ENCODE data around the gene UFSP2. TPM values are rescaled to one million over a fixed set of nuclear protein-coding genes. Genes with fewer than 3 reads are reported as not detected.

UFSP2 gene
- total and polyA plus RNA-seq, 8 donors, result 10.1 to 23.4 (median 19.3) TPM

- peak; percentile 85 to 92 (median 91) for ATAC-seq
- WGBS, 2 donors, result 13 to 20% methylated on average over 4 of the region's 4 CpGs
- intact Hi-C loops (cut with DNase I), result no loop called here
- Histone ChIP-seq H3K36me3 (no peaks in the 10 kb centered on the region), H3K4me1 (peaks cover 8 to 32% (median 22%) of the 10 kb centered on the region in 3 donors), H3K4me3 (no peak overlapping the region), H3K9me3 (no peaks in the 10 kb centered on the region), H3K27ac (peak overlapping the region; percentile 11 to 84 (median 60)), H3K27me3 (no peaks in the 10 kb centered on the region)
- peak in 5 of 6 donors; percentile 53 to 83 (median 78) for DNase-seq
- no peak for FAIRE-seq
- no peak for TF ChIP-seq CTCF (IDR thresholded peaks at IDR 0.05)
Observed at GRCh38 chr4:185383451-185383850, 42.3 kb downstream of the UFSP2 start.

- DNase-seq, result no peak
- no peaks in the 10 kb centered on the region for H3K27me3 ChIP-seq
- TF ChIP-seq CTCF (IDR thresholded peaks at IDR 0.05), result no peak
- H3K9me3 ChIP-seq, result no peaks in the 10 kb centered on the region
- FAIRE-seq, result no peak
- H3K27ac ChIP-seq, result peak overlapping the region in 2 of 4 donors; percentile 74 to 84
- H3K36me3 ChIP-seq, result no peaks in the 10 kb centered on the region
- intact Hi-C loops (cut with DNase I), result no loop called here
- no peak for ATAC-seq
- no peak overlapping the region for H3K4me3 ChIP-seq
- H3K4me1 ChIP-seq, result peaks cover 8 to 32% (median 22%) of the 10 kb centered on the region in 3 donors
Observed at GRCh38 chr4:185382754-185383153, 43.0 kb downstream of the UFSP2 start.

GRCh38 chr4:185381288-185382196 lies 44.2 kb downstream of the UFSP2 start:
- ATAC-seq (no peak), FAIRE-seq (no peak), DNase-seq (no peak)
- TF ChIP-seq CTCF (IDR thresholded peaks at IDR 0.05), result no peak
- H3K4me3 ChIP-seq, result no peak overlapping the region
- peaks cover 8 to 32% (median 22%) of the 10 kb centered on the region in 3 donors for H3K4me1 ChIP-seq
- no peak overlapping the region for H3K27ac ChIP-seq
- no peaks in the 10 kb centered on the region for H3K27me3 ChIP-seq
- intact Hi-C loops (cut with DNase I), result no loop called here
- no peaks in the 10 kb centered on the region for H3K9me3 ChIP-seq
- 51% methylated on average over 4 of the region's 4 CpGs for WGBS, 2 donors
- no peaks in the 10 kb centered on the region for H3K36me3 ChIP-seq

- intact Hi-C loops (cut with DNase I), result no loop called here
- peak overlapping the region in 3 of 4 donors; percentile 20 to 57 (median 29) for H3K27ac ChIP-seq
Observed at GRCh38 chr4:185380320-185380719, 45.4 kb downstream of the UFSP2 start.

More at GRCh38 chr4:185380320-185380719, 45.4 kb downstream of the UFSP2 start:
- ATAC-seq, result no peak
- Histone ChIP-seq H3K4me1 (peaks cover 8 to 32% (median 22%) of the 10 kb centered on the region in 3 donors), H3K4me3 (no peak overlapping the region), H3K36me3 (no peaks in the 10 kb centered on the region), H3K27me3 (no peaks in the 10 kb centered on the region), H3K9me3 (no peaks in the 10 kb centered on the region)
- no peak for TF ChIP-seq CTCF (IDR thresholded peaks at IDR 0.05)
- no peak for DNase-seq
- no peak for FAIRE-seq
- 85 to 90% methylated on average over 1 of the region's 1 CpG for WGBS, 2 donors
